HG03064 (cell line): ENCODE results near the gene C16orf86.

Experiments used
- ATAC-seq: cut with Tn5 transposase; IDR thresholded peaks from one replicate; pipeline ENCODE4 v1.9.1; 2021; ENCODE audit warnings: low read depth; ENCODE audit not compliant: unreplicated experiment

Gene C16orf86

DNA sequence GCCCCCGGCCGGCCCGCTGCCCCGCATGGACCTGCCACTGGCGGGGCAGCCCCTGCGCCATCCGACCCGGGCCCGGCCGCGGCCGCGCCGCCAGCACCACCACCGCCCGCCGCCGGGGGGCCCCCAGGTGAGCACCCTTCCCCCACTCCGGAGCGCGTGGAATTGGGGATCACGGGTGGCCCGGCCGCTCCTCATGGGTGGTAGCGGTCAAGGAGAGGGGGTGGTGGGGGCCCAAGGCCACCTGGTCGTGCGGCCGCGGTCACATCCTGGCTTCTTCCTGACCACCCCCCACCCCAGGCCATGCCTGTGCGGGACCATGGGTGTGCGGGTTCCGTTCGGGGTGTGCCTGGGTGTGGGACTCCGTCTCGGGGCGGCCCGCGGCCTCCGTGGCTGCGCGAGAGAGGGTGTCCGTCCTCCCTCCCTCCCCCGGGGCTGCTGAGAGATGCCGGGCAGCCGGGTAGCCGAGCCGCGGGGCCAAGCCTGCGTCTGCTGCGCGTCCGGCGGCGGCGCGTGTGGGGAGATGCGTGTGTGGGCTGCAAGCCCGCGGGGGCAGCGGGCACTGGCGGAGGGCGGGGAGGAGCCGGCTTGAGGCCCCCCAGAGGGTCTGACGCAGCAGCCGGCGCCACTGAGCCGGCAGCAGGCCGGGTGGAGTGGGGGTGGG is 13.4 kb upstream of the C16orf86 start:
- ATAC-seq = no peak

DNA sequence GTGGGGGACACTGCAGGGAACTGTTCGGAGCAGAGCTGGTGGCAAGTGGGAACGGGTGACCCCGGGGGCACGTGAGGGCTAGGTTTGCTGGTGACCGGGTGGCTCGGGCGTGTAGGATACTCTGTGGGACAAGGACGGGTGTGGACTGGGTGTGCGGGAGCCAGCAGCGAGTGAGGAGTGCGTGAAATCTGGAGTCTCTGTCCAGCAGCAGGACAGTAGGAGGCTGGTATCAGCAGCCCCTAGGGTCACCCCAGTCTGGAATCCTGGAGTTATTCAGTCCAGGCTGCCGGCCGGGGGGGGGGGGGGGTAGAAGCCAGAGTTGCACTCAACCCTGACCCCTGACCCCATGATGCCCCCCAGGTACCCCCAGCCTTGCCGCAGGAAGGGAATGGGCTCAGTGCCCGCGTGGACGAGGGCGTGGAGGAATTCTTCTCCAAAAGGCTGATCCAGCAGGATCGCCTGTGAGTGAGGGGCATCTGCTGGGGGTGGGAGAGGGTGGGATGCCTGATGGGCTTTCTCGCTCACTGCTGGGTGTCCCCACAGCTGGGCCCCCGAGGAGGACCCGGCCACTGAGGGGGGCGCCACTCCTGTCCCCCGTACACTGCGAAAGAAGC is 12.7 kb upstream of the C16orf86 start:
- no peak for ATAC-seq

DNA sequence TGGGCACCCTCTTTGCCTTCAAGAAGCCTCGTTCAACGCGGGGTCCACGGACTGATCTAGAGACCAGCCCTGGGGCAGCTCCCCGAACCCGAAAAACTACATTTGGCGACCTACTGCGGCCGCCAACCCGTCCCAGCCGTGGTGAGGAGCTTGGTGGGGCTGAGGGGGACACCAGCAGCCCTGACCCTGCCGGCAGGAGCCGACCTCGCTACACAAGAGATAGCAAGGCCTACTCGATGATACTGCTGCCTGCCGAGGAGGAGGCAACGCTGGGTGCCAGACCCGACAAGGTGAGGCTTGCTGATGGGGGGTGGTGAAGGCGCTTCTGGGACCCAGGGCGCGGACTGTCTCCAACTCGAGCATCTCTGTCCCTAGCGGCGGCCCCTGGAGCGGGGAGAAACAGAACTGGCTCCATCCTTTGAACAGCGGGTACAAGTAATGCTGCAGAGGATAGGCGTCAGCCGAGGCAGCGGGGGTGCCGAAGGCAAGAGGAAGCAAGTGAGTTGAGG is 12.2 kb upstream of the C16orf86 start:
- no peak for ATAC-seq

DNA sequence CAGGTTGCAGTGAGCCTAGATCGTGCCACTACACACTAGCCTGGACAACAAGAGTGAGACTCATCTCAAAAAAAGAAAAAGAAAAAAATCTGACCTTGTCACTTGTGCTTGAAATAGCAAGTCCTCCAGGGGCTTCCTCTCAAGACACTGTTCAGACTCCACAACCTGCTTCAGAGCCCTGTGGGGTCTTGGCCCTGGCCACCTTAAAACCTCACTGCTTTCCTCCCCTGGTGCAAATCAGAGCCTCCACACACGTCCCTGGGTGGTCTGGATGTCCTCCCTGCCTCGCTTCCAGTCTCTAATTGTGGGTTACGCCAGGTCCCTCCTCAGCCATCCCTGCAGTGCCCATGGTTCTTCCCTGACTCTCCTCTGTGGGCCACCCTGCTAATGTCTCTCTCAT is 11.3 kb upstream of the C16orf86 start:
- ATAC-seq = no peak

DNA sequence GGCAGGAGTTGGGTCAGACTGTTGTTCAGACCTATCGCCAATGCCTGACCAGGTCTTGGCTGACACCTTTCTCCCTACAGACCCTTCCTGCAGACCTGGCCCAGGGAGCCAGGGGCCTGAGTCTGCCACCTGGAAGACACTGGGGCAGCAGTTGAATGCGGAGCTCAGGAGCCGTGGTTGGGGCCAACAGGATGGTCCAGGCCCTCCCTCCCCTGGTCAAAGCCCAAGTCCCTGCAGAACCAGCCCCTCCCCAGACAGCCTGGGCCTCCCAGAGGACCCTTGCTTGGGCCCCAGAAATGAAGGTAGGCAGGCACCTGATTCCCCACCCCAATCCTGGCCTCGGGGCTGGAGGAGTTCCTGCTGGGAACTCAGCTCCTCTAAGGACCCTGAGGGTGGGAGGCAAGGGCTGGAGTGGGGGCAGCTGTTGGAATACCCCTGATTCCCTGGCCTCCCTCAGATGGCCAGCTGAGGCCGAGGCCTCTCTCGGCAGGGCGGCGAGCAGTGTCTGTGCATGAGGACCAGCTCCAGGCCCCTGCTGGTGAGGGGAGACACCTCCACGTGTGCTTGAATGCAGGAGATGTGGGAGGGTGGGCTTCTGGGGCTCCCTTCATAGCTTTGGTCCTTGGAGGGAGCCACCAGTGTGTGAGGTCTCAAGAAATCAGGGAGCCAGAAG is 10.1 kb upstream of the C16orf86 start:
- ATAC-seq = no peak

DNA sequence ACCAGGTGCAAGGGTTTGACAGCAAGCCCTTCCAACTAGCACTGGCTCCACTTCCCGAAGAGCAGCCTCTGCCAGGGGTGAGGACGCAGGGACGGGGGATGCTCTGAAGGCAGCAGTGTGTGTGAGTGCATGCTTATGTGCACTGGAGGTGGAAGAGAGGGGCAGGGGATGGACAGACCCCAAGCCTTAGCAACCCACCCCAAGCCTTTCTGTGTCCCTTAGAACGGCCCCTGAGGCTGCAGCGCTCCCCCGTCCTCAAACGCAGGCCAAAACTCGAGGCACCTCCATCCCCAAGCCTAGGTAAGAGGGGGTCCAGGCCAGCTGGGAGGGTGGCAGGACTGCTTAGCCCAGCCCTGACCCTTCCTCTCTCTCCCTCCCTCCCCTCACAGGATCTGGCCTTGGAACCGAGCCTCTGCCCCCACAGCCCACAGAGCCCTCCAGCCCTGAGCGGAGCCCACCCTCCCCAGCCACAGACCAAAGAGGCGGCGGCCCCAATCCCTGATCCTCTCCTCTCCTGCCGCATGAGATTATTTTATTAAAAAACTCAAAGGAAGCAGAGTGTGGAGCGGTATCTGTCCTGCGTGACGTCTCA is 9.5 kb upstream of the C16orf86 start:
- ATAC-seq = no peak

DNA sequence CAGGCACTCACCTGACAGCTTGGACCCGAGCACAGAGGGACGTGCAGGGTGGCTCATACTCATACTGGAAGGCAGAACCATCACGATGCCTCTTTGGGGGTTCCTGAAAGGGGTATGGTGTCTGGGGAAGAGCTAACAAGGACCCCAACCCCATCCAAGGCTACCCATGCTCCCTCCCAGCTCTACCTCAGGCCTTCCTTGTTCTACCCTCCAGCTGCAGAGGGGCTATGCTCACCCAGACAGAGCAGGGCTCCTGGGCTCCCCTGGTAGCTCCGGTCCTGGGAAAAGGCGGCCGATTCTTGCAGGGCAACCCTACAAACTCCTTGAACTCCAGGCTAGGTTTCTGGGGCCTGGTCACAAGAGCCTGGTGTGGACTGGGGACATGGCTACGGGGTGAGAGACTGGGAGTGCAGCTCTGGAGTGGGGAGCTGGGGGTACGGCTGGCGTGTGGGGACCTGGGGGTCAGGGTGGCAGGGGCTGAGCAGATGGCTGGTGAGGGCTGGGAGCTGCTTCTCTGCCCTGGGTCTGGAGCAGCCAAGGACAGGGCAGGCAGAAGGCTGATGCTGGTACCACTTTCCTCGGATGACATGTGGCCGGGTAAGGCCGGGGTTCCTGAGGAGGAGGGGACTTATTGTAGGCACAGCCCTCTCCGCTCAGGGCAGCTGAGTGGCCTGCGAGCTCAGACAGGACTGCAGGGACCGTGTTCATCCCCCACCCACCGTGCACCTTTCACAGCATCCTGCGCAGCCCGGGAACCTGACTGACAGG is 8.7 kb upstream of the C16orf86 start:
- ATAC-seq = no peak

DNA sequence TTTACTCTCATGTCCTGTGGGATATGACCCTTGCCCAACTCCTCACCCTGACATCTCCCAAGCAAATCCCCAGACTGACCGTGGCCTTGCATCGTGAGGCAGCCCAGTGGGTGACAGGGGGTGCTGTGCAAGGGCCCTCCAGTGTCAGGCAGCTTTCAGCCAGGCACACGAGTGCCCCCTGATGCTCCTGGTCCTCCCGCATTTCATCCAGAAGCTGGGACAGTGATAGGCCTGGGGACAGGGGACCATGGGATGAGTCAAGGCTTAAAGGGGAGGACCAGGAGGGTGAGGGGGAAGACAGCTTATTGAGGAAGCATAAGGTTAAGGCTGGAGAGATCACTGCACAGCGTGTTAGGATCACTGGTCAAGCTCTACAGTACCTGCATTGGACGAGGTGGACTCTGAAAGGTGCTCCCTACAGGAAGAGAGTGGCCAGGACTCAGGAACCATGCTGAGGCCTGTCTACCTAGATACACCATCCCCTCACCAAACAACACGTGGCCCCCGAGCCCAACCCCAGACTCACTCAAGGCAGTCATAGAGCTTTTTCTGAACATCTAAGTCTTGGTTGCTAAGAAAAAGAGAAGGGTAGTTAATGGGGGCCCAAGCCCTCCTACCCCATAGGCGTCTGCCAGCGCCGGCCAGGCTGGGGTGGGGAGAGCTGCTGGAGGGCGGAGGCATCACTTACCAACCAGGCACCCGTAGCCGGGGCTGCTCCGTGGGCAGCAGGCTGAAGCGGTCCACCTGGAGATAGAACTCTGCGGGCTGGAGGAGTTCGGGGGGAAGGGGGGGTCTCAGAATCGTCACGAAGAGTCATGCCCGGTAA is 7.6 kb upstream of the C16orf86 start:
- no peak for ATAC-seq

DNA sequence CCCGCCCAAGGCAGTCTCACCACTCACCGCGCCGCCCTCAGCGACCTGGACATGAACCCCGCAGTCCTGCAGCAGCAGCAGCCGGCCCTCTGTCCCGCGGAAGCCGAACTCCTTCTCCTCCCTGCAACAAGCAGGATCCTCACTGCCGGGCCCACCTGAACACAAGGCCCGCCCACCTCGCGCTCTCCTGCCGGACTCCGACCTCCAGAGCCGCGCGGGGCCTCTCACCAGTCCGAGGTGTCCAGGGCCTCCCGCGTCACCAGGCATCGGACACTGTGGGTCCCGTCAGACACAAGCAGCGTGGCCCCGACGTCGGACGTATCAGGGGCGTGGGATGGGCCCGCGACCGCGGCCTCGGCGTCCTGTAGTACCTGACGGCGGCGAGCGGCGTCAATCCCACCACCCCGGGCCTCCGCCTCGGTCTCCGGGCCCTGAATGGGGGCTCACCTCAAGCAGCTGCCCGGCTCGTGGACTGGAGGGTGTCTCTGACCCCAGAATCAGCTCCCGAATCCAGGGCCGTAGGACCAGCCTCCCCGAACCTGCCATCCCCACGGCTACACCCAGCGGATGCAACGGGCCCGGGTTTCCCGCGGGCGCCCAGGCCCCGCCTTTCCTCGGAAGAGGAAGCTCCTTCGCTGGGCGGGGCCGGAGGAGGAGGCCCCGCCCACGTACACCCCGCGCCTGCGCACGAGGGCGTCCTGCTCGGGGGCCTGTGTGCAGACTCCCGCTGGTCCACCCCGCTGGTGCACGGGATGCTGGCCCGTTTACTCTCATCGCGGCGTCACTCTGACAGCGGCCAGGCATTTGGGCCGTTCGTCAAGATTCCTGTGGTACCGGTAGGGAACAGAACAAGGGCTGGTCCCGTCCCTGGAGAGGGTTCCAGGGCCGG is 6.7 kb upstream of the C16orf86 start, which contains the start of gene ACD:
Gene ACD (minus strand): TSS at position 586 of the 889 bp plus-strand sequence. CDS start 40 bp downstream, at position 546.
- ATAC-seq = peak; percentile 45

DNA sequence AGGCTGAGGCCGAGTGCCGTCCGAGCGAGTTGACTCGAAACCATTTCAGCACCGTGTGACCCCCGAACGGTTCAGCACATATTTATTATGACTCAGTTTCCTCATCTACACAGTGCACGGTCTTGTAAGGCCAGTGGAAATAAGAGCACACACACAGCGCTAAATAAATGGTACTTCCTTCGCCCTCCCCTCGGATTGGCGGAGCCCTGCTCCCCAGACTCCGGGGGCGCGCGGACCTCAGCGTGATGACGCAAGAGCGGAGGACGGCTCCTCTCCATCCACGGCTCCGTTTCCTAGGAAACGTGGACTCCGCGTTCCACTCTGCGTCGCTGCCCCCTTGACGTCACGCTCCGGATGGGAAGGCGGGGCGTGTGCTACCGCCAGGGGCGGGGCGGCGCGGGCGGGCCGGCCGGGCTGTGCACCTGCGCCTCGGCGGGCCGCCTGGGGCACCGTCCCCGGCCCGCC is 6.0 kb upstream of the C16orf86 start, which contains the start of gene PARD6A:
Gene PARD6A (plus strand): TSS at position 397 of the 465 bp plus-strand sequence. CDS start 79 bp downstream, outside the sequence.
- peak; percentile 56 for ATAC-seq

DNA sequence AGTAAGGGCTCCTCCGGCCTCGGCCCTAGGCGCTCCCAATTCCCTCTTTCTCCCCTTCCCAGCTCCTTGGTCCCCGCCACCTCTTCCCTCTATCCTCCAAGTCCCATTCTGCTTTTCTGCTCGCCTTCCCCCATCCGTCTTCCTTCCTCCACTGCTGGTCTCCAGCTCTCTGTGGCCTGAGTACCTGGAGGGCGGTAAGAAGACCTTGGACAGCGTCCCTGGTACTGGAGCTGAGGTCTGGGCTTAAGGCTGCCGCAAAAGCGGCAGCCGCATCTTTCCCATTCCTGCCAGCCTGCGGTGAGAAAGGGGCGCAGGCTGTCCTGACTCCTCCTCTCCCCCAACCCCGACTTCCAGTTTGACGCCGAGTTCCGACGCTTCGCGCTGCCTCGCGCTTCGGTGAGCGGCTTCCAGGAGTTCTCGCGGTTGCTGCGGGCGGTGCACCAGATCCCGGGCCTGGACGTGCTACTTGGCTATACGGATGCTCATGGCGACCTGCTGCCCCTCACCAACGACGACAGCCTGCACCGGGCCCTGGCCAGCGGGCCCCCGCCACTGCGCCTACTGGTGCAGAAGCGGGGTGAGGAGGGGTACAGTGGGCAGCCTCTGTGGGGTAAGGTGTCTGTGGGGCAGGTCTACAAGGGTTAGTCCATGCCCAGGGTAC is 5.4 kb upstream of the C16orf86 start:
- no peak for ATAC-seq

DNA sequence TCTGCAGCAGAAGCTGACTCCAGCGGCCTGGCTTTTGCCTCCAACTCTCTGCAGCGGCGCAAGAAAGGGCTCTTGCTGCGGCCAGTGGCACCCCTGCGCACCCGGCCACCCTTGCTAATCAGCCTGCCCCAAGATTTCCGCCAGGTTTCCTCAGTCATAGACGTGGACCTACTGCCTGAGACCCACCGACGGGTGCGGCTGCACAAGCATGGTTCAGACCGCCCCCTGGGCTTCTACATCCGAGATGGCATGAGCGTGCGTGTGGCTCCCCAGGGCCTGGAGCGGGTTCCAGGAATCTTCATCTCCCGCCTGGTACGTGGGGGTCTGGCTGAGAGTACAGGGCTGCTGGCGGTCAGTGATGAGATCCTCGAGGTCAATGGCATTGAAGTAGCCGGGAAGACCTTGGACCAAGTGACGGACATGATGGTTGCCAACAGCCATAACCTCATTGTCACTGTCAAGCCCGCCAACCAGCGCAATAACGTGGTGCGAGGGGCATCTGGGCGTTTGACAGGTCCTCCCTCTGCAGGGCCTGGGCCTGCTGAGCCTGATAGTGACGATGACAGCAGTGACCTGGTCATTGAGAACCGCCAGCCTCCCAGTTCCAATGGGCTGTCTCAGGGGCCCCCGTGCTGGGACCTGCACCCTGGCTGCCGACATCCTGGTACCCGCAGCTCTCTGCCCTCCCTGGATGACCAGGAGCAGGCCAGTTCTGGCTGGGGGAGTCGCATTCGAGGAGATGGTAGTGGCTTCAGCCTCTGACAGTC is 4.5 kb upstream of the C16orf86 start:
- no peak for ATAC-seq

DNA sequence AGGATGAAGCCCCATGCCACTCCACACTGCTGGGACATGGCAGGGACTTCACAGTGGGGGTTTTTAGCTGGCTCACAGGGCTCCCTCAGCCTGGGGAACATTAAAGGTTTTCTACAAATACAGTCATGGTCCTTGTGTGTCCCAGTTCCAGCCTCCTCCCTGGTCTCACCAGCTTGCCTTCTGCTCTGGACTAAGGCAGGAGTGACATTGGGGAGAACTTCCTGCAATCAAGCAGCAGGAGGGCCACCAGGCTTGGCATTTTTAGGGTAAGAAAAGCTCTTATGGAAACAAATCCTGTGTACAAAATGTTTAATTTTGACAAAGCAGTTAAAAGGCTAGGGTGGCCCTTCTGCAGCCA is 4.0 kb upstream of the C16orf86 start:
- ATAC-seq = no peak

DNA sequence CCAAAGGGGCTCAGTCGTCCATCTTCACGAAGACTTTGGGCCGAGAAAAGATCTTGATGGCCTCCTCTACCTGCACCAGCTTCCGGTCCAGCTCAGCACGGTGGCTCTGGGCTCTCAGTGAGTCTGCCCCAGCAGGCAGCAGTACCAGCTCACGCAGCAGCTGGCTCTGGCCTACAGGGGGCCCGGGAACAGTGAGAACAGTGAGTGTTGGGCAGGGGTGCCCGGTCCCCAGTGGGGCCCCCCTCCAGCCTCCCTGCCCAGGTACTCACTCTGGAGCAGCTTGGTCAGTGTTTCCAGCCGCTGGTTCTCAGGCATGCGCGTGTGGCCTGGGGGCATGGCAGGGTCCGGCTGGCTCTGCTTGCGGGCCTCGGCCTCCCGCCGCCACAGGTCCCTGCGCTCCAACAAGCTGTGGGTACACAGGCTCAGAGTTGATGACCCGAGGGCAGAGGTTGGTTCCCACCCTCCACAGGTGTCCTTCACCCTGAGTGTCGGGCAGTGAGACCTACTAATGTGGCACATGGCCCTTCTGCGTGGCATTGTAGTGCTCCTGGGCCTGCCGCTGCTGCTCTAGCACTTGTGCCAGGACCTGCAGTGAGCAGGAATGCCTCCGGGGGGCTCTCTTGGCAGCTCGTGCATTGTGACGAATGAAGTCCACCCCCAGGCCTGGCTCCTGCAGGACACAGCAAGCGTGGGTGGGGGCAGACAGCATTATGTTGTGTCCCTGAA is 3.3 kb upstream of the C16orf86 start:
- no peak for ATAC-seq

DNA sequence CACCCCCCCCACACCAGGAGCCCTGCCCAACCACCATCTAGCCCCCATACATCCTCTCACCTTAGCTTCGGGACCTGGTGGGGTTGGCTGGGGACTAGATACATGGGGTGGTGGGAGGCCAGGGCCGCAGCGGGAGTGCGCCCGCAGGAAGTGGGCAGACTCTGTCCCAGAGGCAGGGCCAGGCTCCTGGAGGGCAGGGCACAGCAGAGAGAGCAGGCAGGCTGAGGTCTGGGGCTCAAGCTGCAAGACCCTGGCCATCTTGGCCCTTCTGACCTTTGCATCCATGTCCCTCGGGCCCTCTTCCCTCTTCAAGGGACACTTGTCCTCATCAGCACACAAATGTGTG is 2.8 kb upstream of the C16orf86 start:
- no peak for ATAC-seq

DNA sequence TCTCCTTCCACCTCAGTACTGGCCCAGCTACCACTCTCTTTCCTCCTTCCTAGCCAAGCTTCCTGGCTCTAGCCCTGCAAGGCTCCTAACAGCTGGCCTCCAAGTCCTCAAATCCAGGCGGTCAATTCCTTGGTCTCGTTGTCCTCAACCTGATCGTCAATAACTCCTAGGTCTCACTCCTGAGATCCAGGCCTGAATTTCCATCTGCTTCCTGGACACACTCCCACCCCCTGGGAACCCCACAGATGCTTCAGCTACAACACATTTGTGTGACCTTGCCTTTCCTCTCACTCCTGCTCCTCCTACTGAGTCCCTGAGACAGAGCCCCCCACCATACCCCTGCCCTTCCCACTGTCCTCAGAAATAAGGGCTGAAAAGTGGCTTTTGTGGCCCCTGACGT is 2.4 kb upstream of the C16orf86 start:
- no peak for ATAC-seq

DNA sequence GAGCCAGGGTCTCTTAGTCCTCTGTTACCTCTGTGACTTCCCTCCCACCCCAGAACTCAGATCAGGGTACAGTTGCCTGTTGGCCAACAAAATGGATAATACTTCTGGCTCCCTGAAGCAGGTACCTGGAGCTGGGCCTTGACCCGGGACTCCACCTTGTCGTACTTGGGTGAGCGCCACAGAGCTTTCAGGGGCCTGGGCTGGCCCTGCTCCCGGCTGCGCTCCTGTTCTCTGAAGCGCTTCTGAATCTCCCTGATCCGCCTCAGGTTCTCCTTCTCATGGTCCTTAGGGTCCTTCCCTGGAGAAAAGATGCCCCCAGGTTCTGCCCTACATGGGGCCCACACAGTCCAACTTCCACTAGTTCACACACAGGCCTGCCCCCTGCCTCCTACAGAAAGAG is 1.7 kb upstream of the C16orf86 start:
- no peak for ATAC-seq
